Hematopoietic multipotent progenitor cell treated with erythropoietin and hydrocortisone succinate and interleukin-3 and kit ligand, for 17 days (in vitro differentiated cells): ENCODE measurements around the gene NGDN.

Source experiments
- DNase-seq: peaks from one replicate; pipeline ENCODE4 v3.0.0-alpha.2; 2015; ENCODE audit warnings: low spot score

The NGDN gene

DNA sequence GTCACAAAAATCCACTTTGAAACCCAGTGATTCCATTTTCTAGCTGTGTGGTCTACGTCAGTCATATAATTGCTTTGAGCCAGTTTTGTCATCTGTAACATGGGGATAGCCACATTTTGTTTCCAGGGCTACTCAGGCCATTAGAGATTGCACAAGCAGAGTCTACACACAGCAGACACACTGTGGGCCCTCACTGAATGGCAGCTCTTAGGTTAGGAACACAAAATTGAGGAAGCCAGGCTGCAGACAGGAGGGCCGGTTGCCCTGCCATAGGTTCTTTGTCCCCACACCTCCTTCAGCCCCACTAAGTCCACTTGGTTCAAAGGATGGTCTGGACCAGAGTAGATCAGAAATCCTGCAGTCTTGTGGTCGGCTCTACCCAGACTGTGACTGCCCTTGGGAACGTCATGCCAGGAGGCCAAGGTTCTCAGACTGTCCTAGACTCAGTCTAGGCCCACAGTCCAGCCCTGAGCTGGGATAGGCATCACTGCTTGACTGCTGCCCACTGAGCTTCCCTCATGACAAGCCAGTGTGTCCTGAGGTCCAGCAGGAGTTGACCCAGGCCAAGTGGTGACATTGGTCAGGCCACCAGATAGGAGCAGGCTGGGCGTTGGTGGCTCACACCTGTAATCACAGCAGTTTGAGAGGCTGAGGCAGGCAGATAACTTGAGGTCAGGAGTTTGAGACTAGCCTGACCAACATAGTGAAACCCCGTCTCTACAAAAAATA is 30.2 kb upstream of the NGDN start:
- no peak for DNase-seq

DNA sequence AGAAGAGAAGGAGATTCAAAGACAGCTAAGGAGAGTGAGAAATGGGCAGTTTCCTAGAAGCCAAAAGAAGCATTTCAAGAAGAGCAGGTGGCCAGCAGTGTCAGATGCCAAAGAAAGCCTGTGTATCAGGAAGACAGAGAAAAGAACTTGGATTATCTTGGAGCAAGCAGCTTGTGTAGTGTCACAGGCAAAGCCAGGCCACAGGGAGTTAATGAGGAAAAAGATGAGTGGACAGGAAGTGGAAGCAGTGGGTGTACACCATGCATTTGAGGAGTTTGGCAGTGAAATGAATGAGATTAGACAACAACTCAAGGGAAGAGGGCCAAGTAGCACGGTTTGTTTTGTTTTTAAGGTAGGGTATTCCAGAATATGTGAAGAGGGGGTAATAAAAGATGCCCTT is 28.4 kb upstream of the NGDN start:
- DNase-seq = no peak

GRCh38 chr14:23442721-23443356 is 26.7 kb upstream of the NGDN start:
- DNase-seq = no peak

DNA sequence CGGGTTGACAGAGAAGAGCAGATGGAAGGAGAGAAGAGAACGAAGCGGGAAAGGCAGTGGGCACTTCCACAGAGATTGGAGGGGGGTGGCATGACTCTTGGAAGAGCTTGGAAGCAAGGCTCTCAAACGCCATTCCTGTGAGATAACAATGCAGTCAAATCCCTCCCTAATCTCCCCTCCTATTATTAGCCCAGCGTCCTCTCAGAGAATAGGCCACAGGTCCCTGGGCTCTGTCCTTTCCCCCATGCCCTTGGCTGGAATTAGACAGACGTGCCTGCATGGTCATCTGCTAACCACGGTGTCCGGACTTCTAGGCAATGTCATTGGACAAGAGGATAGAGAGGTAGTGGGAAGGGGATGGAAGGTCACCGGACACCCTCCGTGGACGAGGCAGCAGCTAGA is 26.1 kb upstream of the NGDN start:
- DNase-seq = no peak

DNA sequence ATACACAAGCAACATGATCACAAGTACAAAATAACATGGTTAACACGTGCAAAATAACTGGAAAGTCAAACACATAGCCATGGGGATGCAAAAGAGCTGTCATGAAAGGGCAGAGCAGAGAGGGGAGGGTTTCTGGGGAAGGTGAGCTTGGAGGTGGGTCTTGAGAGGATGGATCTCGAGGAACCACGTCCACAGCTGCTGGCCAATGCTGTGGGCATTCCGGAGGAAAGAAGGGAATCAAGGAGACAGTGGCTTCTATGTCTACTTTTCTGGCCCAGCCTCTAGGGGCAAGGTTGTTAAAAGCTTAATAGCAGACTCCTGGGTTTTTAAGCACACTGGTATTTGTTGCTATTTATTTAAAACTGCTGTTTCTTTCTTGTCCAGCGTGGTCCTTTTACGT is 25.6 kb upstream of the NGDN start:
- no peak for DNase-seq

- no peak for DNase-seq
These were observed 25.2 kb upstream of the NGDN start for GRCh38 chr14:23444314-23444713.

DNA sequence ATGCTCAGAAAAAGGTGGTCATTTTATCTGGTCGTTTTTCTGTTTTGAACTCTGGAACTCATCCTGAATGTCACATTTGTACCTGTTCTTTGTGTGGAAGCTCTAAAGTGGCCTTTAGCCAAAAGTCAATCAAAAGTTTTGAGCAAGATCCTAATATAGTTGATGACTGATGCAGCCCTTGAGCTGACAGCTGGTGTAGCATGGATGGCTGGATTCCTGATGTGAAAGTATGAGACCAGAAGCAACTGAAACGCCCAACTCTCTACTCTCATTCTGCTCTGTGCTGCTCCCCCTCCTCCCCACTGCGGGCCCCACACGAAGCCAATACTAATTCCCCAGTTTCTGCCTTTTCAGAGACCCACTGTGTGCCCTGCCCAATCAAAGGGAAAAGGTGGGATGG is 23.7 kb upstream of the NGDN start:
- no peak for DNase-seq

GRCh38 chr14:23446291-23446851 is 23.1 kb upstream of the NGDN start:
- DNase-seq = no peak

GRCh38 chr14:23447361-23448350 is 21.8 kb upstream of the NGDN start:
- DNase-seq = no peak

DNA sequence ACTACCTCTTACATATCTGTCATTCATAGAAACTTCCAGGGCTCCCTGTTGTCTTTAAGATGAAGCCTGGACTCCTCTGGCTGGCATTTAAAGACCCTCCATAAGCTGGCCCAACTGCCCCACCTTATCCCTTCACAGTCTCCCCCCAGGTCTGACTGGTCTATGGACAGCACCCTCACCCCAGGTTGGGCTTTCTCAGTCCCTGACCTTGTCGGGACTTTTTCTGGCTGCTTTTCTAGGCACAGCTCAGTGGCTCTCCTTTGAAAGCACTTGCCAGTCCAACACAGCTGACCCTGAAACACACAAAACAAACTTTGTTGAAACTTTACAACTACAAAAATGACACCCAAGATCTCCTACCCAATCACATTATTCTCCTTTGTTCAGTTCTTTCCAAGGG is 20.2 kb upstream of the NGDN start:
- DNase-seq = no peak

- no peak for DNase-seq
These were observed 19.1 kb upstream of the NGDN start for GRCh38 chr14:23450379-23450778.

DNA sequence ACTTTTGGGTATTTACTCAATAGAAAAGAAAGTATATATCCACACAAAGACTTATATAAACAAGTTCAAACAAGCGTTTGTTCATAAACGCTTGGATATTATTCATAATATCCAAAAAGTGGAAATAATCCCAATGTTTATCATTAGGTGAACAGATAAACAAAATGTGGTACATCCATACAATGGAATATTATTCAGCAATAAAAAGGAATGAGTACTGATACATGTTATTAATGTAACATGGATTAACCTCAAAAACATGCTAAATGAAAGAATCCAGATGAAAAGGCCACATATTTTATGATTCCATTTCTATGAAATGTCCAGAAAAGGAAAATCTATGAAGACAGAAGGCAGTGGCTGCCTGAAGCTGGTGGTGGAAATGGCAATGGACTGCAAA is 17.3 kb upstream of the NGDN start:
- no peak for DNase-seq

- DNase-seq = peak; percentile 61
These were observed 15.1 kb upstream of the NGDN start for GRCh38 chr14:23454445-23454856.

DNA sequence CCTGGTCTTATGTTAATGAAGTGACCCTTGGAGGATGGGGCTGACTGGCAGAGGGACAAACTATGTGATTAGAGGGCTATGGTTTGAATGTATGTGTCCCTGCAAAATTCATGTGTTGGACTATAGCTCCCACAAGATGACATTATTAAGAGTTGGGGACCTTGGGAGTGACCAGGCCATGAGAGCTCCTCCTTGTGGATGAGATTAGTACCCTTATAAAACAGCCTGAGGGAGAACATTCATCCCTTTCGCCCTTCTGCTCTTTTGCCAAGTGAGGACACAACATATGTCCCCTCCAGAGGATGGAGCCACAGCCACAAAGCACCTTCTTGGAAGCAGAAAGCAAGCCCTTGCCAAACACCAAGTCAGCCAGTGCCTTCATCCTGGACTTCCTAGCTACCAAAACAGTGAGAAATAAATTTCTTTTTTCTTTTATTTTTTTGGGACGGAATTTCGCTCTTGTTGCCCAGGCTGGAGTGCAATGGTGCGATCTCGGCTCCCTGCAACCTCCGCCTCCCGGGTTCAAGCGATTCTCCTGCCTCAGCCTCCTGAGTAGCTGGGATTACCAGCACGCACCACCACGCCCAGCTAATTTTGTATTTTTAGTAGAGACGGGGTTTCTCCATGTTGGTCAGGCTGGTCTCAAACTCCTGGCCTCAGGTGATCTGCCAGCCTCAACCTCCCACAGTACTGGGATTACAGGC is 12.5 kb upstream of the NGDN start:
- peak; percentile 11 for DNase-seq

GRCh38 chr14:23457587-23458445 is 11.7 kb upstream of the NGDN start:
- DNase-seq = no peak

DNA sequence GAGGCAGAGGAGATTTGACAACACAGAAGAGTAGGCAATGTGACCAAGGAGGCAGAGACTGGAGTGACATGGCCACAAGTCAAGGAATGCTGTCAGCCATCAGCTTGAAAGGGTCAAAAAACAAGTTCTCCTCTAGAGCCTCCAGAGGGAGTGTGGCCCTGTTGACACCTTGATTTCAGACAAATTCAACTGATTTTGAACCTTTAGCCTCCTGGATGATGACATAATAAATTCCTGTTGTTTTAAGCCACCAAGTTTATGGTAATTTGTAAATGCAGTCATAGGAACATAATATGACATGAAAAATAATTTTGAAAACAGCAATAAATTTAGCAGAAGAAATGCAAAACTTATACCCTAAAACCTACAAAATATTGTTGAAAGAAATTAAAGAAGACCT is 8.5 kb upstream of the NGDN start:
- DNase-seq = no peak

DNA sequence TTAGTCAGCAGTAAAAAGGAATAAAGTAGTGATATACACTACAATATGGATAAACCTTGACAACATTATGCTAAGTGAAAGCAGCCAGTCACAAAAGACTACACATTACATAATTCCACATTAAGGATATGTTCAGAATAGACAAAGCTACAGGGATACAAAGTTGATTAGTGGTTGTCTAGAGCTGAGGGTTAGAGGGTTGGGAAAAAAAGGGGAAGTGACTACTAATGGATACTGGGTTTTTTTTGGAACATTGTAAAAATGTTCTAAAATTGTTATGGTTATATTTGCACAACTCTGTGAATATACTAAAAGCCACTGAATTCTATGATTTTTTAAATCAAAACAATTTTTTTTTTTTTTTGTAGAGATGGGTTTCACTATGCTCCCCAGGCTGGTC is 4.8 kb upstream of the NGDN start:
- no peak for DNase-seq

- no peak for DNase-seq
These were observed 4.2 kb upstream of the NGDN start for GRCh38 chr14:23465261-23465660.

DNA sequence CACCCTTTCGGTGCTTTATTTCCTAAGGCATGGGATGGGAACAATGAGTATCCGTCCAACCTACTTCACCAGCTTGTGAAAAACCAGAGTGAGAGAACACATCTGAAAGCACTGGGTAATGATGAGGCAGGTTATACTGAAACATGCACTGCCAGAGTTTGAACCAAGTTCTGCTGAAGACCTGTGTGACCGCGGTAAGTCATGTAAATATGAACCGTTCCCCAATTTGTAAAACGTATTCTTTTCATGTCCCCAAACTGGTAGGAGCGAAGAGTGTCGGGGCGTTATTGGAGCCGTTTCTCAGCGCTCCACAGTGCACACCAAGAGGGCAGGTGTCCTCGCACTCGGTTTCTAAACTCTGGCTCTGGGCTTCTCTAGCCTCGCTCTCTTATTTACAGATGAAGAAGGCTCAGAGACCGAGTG is 788 bp upstream of the NGDN start:
- no peak for DNase-seq

DNA sequence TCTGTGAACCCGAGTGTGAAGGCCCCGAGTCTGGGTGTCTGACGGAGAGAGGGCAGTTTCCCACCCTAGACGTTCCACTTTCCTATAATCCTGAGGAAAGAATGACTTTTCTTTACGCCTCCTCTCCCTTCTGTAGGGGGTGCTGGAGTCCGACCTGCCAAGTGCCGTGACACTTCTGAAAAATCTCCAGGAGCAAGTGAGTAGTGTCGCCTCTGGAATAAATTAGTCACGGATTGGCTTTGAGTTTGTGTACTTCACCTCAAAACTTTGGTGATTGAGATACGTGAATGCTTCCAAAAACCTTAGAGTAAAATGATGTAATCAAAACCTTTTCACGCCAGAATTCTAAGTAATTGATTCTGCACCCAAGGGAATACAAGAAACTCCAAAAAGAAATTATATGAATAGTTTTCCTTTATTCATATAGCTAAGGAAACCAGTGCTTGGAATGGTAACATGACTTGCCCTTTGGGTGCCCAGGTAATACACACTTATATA is 452 bp downstream of the NGDN start:
- no peak for DNase-seq

DNA sequence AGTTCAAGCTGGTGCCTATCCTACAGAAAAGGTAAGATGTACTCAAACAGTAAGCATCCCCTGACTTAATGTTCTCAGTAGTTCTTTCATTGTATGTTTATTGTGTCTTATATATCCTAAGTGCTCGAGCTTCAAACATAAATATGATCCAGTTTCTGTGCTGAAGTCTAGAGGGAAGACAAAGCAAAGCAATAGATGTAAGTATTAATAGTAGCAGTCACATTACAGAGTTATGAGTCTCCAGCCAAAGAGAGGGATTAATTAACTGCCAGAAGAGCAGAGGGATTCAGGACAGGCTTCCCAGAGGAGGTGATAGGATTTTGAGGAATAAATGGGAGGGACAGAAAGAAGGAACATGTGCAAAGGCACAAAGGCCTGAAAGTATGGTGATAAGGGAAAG is 1.4 kb downstream of the NGDN start:
- no peak for DNase-seq
